Nephron progenitor cell (in vitro differentiated cells): ENCODE data around the gene RMND5B.

Experiments used
- DNase-seq: peaks from one replicate; pipeline ENCODE4 v3.0.0; 2021
- H3K27ac Mint-ChIP-seq: 2 replicates; pipeline ENCODE4 v1.8.0; 2021; ENCODE audit warnings: mild to moderate bottlenecking, moderate library complexity, mixed read lengths
- H3K27me3 Mint-ChIP-seq: 2 replicates; pipeline ENCODE4 v1.8.0; 2021; ENCODE audit warnings: mild to moderate bottlenecking, low read depth, mixed read lengths; ENCODE audit not compliant: poor library complexity
- H3K36me3 Mint-ChIP-seq: 2 replicates; pipeline ENCODE4 v1.8.0; 2021; ENCODE audit warnings: low read depth, mixed read lengths
- H3K4me1 Mint-ChIP-seq: 2 replicates; pipeline ENCODE4 v1.8.0; 2021; ENCODE audit warnings: mixed read lengths
- H3K4me3 Mint-ChIP-seq: 2 replicates; pipeline ENCODE4 v1.8.0; 2021; ENCODE audit warnings: mild to moderate bottlenecking, moderate library complexity, mixed read lengths
- H3K9me3 Mint-ChIP-seq: 2 replicates; pipeline ENCODE4 v1.8.0; 2021; ENCODE audit warnings: mild to moderate bottlenecking, moderate library complexity, mixed read lengths
- CTCF ChIP-seq: fragments of 200-600 bp; sonication (generic); IDR thresholded peaks from 2 replicates; pipeline ENCODE4 v1.5.0; 2021; ENCODE audit warnings: antibody characterized with exemption

Gene RMND5B

DNA sequence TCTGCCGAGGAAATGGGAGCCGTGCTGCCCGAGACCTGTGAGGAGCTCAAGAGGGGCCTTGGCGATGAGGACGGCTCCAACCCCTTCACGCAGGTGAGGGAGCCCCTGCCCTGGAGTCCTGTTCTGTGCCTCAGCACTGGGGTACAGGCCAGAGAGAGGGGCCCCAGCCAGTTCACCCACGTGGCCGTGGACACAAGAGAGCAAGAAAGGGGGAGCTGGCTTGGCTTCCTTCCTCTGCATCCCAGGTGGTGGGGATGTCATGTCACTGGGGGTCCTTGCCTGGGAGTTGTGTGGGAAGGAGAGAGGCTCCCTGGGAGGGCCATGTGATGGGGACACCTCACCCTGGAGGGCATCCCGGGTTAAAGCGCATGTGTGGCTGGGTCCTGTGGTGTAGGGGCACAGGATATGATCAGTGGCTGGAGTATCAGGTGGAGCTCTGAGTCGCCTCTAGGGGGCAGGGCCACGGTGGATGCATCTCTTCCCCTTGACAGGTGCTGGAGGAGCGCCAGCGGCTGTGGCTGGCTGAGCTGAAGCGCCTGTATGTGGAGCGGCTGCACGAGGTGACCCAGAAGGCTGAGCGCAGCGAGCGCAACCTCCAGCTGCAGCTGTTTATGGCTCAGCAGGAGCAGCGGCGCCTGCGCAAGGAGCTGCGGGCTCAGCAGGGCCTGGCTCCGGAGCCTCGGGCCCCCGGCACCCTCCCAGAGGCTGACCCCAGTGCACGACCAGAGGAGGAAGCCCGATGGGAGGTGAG lies 10.0 kb upstream of the RMND5B start:
- peaks cover 37% of the 10 kb centered on the region for H3K4me1 Mint-ChIP-seq
- TF ChIP-seq CTCF, result peak; percentile 49
- peak; percentile 68 for DNase-seq
- H3K9me3 Mint-ChIP-seq, result no peaks in the 10 kb centered on the region
- H3K27ac Mint-ChIP-seq, result no peak overlapping the region
- peaks cover 12% of the 10 kb centered on the region for H3K27me3 Mint-ChIP-seq
- H3K36me3 Mint-ChIP-seq, result no peaks in the 10 kb centered on the region
- no peak overlapping the region for H3K4me3 Mint-ChIP-seq

DNA sequence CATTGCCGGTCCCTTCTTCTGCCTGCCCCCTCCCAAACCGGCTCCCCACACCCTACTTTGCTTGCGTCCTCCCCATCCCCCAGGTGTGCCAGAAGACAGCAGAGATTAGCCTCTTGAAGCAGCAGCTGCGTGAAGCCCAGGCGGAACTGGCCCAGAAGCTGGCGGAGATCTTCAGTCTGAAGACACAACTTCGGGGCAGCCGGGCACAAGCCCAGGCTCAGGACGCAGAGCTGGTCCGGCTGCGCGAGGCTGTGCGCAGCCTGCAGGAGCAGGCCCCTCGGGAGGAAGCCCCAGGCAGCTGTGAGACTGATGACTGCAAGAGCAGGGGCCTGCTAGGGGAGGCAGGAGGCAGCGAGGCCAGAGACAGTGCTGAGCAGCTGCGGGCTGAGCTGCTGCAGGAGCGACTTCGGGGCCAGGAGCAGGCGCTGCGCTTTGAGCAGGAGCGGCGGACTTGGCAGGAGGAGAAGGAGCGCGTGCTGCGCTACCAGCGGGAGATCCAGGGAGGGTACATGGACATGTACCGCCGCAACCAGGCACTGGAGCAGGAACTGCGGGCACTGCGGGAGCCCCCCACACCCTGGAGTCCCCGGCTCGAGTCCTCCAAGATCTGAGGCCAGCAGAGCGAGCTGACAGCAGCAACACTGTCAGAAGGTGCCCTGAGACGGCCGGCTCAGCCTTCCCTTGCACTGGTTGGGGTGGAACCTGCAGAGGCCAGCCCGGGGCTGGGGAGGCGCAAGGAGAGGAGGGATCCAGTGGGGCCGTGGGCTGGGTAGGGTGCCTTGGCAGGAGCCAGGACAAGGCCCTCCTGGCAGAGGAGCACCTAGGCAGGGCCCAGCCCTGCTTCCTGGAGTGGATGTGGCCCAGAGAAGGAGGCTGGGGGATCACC lies 9.2 kb upstream of the RMND5B start:
- H3K4me3 Mint-ChIP-seq, result no peak overlapping the region
- H3K27ac Mint-ChIP-seq, result no peak overlapping the region
- no peak for DNase-seq
- H3K9me3 Mint-ChIP-seq, result no peaks in the 10 kb centered on the region
- H3K27me3 Mint-ChIP-seq, result peaks cover 3% of the 10 kb centered on the region
- no peaks in the 10 kb centered on the region for H3K36me3 Mint-ChIP-seq
- peaks cover 33% of the 10 kb centered on the region for H3K4me1 Mint-ChIP-seq
- TF ChIP-seq CTCF, result no peak

DNA sequence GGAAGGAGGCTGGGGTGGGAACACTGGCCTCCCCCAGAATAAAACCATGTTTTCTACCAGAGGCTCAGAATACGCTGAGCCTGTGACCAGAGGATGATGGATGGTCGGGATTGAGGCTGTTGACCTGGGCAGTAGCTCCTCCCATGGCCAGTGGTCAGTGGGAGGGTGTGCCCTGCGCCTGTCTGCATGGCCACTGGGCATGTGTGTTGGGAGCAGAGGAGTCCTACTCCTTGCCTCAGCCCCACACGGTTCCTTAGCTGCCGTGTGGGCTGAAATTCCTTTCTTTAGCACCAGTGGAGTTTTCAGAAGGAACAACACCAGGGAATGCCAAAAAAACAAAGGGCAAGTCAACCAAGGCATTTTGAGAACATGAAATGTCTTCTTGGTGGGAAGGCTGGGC lies 8.5 kb upstream of the RMND5B start:
- Mint-ChIP-seq H3K4me3 (no peak overlapping the region), H3K36me3 (no peaks in the 10 kb centered on the region), H3K27ac (no peak overlapping the region), H3K27me3 (peaks cover 3% of the 10 kb centered on the region), H3K9me3 (no peaks in the 10 kb centered on the region), H3K4me1 (peaks cover 40% of the 10 kb centered on the region)
- TF ChIP-seq CTCF, result no peak
- no peak for DNase-seq

DNA sequence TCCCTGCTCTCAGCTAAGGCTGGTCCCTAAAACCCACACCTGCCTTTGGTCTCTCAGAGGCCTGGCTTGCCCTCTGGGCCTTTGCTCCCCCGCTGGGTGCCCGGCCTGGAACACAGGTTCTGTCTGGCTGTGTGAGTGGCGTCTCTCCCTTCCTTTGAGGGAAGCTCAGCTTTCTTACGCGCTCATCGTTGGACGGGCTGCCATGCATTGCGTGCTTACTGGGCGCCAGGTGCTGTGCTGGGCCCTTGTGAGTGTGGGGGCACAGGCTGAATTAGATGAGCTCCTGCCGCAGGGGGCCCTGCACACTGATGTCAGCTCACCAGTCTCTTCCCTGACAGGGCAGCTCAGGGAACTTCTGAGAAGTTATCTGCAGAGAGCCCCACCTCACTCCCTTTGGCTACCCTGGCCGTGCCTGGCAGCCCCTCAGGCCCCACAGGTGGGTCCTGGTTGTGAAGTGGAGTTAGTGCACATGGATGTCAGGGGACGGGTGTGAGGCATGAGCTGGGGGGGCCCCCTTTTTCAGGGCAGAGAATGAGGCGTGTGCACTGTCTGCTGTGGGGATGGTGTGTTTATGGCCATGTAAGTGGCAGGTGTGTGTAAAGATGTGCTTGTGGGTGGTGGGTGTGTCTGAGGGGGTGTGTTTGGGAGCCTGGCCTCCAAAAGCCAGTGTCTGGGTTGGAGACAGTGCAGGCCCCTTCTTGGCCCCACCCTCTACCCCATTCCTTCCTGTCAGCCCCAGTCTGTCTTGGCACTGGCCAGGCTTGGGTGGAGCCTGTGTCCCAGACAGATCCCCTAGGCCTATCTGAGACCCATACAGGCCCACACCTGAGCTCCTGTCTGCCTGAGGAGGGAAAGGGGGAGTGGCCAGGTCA lies 7.5 kb upstream of the RMND5B start:
- Mint-ChIP-seq H3K4me1 (peaks cover 41% of the 10 kb centered on the region), H3K27ac (peak overlapping the region; percentile 71), H3K36me3 (no peaks in the 10 kb centered on the region), H3K27me3 (peaks cover 3% of the 10 kb centered on the region), H3K4me3 (no peak overlapping the region), H3K9me3 (no peaks in the 10 kb centered on the region)
- no peak for DNase-seq
- no peak for TF ChIP-seq CTCF

GRCh38 chr5:178123966-178124925 lies 6.6 kb upstream of the RMND5B start:
- Mint-ChIP-seq H3K4me1 (peaks cover 41% of the 10 kb centered on the region), H3K4me3 (no peak overlapping the region), H3K27ac (no peak overlapping the region), H3K36me3 (no peaks in the 10 kb centered on the region), H3K27me3 (peaks cover 3% of the 10 kb centered on the region), H3K9me3 (no peaks in the 10 kb centered on the region)
- no peak for DNase-seq
- TF ChIP-seq CTCF, result no peak
